ENCODE results near the gene NTN5. TPM values are rescaled to one million over a fixed set of nuclear protein-coding genes. Genes with fewer than 3 reads are reported as not detected.

Gene NTN5
- total RNA-seq, 8 experiments from 2014 or later: 0.16 to 1.3 (median 0.50) TPM; not detected in 1

GRCh38 chr19:48644839-48645619, 27.8 kb downstream of the NTN5 start:
- in situ Hi-C loops (cut with MboI; ENCODE audit: low pct_unique_long_range_greater_than_20kb in 2 of 9, low sequenced_read_pairs in 9 of 9, unreplicated experiment in 9 of 9): loop anchor here in 1 of 9 experiments (25.0 kb wide), 1 partner anchor 317 kb away; the partner anchor contains the start of genes BAX and FTL
- 0 to 20% (median 0%) methylated on average over 1 to 6 of the region's 25 CpGs; no CpG with 5 or more reads in 4 of the 10 experiments for WGBS, 10 experiments
- Histone ChIP-seq H3K4me1 (replicated peaks in 1 of 2) (peaks cover 4 to 5% of the 10 kb centered on the region in 2 donors), H3K27ac (peak overlapping the region; percentile 81 to 85), H3K4me3 (peak overlapping the region; percentile 42 to 54 (median 50))
- ATAC-seq (replicated peaks in 6 of 8): peak; percentile 38 to 69 (median 52)

GRCh38 chr19:48644355-48644754, 28.5 kb downstream of the NTN5 start:
- in situ Hi-C loops (cut with MboI; ENCODE audit: low pct_unique_long_range_greater_than_20kb in 2 of 9, low sequenced_read_pairs in 9 of 9, unreplicated experiment in 9 of 9): loop anchor here in 1 of 9 experiments (25.0 kb wide), 1 partner anchor 318 kb away; the partner anchor contains the start of genes BAX and FTL
- 60% methylated on average over 1 of the region's 4 CpGs; no CpG with 5 or more reads in 9 of the 10 experiments for WGBS, 10 experiments
- peak overlapping the region; percentile 42 to 54 (median 50) for H3K4me3 ChIP-seq
- H3K27ac ChIP-seq: no peak overlapping the region
- ATAC-seq (replicated peaks in 6 of 8): no peak
- H3K4me1 ChIP-seq (replicated peaks in 1 of 2): peaks cover 4 to 5% of the 10 kb centered on the region in 2 donors

- in situ Hi-C loops (cut with MboI; ENCODE audit: low pct_unique_long_range_greater_than_20kb in 2 of 9, low sequenced_read_pairs in 9 of 9, unreplicated experiment in 9 of 9): loop anchor here in 1 of 9 experiments (25.0 kb wide), 1 partner anchor 319 kb away; the partner anchor contains the start of genes BAX and FTL
- WGBS, 10 experiments: 50 to 100% (median 86%) methylated on average over 1 to 5 of the region's 5 CpGs; no CpG with 5 or more reads in 3 of the 10 experiments
- no peak for ATAC-seq (replicated peaks in 6 of 8)
- Histone ChIP-seq H3K4me3 (no peak overlapping the region), H3K4me1 (replicated peaks in 1 of 2) (peaks cover 10 to 11% of the 10 kb centered on the region in 2 donors), H3K27ac (no peak overlapping the region)
Observed at GRCh38 chr19:48642862-48643261, 30.0 kb downstream of the NTN5 start.

- WGBS, 10 experiments: 20 to 100% (median 96%) methylated on average over 1 to 2 of the region's 2 CpGs; no CpG with 5 or more reads in 5 of the 10 experiments
- in situ Hi-C loops (cut with MboI; ENCODE audit: low pct_unique_long_range_greater_than_20kb in 2 of 9, low sequenced_read_pairs in 9 of 9, unreplicated experiment in 9 of 9): loop anchor here in 1 of 9 experiments (25.0 kb wide), 1 partner anchor 320 kb away; the partner anchor contains the start of genes BAX and FTL
- Histone ChIP-seq H3K4me1 (replicated peaks in 1 of 2) (peaks cover 10 to 11% of the 10 kb centered on the region in 2 donors), H3K27ac (no peak overlapping the region), H3K4me3 (no peak overlapping the region)
- ATAC-seq (replicated peaks in 6 of 8): no peak
Observed at GRCh38 chr19:48641850-48642249, 31.0 kb downstream of the NTN5 start.

GRCh38 chr19:48639483-48640375, 33.1 kb downstream of the NTN5 start:
- Histone ChIP-seq H3K27ac (no peak overlapping the region), H3K4me1 (replicated peaks in 1 of 2) (peaks cover 14% of the 10 kb centered on the region in 2 donors), H3K4me3 (no peak overlapping the region)
- in situ Hi-C loops (cut with MboI; ENCODE audit: low pct_unique_long_range_greater_than_20kb in 2 of 9, low sequenced_read_pairs in 9 of 9, unreplicated experiment in 9 of 9): loop anchor here in 1 of 9 experiments (25.0 kb wide), 1 partner anchor 323 kb away; the partner anchor contains the start of genes BAX and FTL
- no peak for ATAC-seq (replicated peaks in 6 of 8)
- 42 to 100% (median 95%) methylated on average over 1 to 22 of the region's 33 CpGs; no CpG with 5 or more reads in 5 of the 10 experiments for WGBS, 10 experiments

GRCh38 chr19:48638831-48639381, 33.9 kb downstream of the NTN5 start:
- Histone ChIP-seq H3K4me1 (replicated peaks in 1 of 2) (peaks cover 15% of the 10 kb centered on the region in 2 donors), H3K4me3 (no peak overlapping the region), H3K27ac (peak overlapping the region; percentile 74 to 93)
- 60 to 100% (median 85%) methylated on average over 1 to 10 of the region's 16 CpGs; no CpG with 5 or more reads in 6 of the 10 experiments for WGBS, 10 experiments
- in situ Hi-C loops (cut with MboI; ENCODE audit: low pct_unique_long_range_greater_than_20kb in 2 of 9, low sequenced_read_pairs in 9 of 9, unreplicated experiment in 9 of 9): loop anchor here in 1 of 9 experiments (25.0 kb wide), 1 partner anchor 323 kb away; the partner anchor contains the start of genes BAX and FTL
- ATAC-seq (replicated peaks in 6 of 8): no peak

- Histone ChIP-seq H3K27ac (peak overlapping the region; percentile 93 to 95), H3K4me1 (replicated peaks in 1 of 2) (peaks cover 21 to 22% of the 10 kb centered on the region in 2 donors), H3K4me3 (peak overlapping the region; percentile 37 to 68 (median 59))
- ATAC-seq (replicated peaks in 6 of 8): peak; percentile 23 to 44 (median 32)
- WGBS, 10 experiments: 0 to 52% (median 0%) methylated on average over 1 to 10 of the region's 29 CpGs; no CpG with 5 or more reads in 5 of the 10 experiments
- in situ Hi-C loops (cut with MboI; ENCODE audit: low pct_unique_long_range_greater_than_20kb in 2 of 9, low sequenced_read_pairs in 9 of 9, unreplicated experiment in 9 of 9): loop anchor here in 1 of 9 experiments (25.0 kb wide), 1 partner anchor 324 kb away; the partner anchor contains the start of genes BAX and FTL
Observed at GRCh38 chr19:48637948-48638830, 34.6 kb downstream of the NTN5 start.

DNA sequence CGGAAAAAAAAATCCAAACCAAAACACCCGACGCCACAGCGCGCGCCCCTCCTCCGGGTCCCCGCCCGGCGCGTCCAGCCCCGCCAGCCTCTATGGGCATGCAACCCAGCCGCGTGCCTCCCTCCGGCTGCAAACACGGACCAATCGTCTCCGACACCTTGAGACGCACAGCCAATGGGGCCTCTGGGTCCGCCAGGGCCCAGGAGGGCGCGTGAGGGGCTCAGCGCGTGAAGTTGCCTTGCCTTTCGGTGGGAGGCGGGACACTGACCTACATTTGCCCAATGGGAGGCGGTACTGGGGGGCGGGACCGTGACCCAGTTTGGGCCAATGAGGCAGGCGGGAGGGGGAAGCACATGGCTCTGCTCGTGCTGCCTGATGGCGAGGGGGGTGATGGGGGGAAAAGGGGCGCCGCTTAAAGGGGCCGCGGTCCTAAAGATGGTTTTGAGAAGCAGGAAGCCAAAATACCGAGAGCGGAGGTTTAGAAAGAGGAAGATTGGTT, 35.3 kb downstream of the NTN5 start:
- ATAC-seq (replicated peaks in 6 of 8): peak; percentile 73 to 83 (median 79)
- H3K27ac ChIP-seq: peak overlapping the region; percentile 93 to 95
- 0% methylated on average over 2 to 8 of the region's 38 CpGs; no CpG with 5 or more reads in 8 of the 10 experiments for WGBS, 10 experiments
- in situ Hi-C loops (cut with MboI; ENCODE audit: low pct_unique_long_range_greater_than_20kb in 2 of 9, low sequenced_read_pairs in 9 of 9, unreplicated experiment in 9 of 9): loop anchor here in 1 of 9 experiments (25.0 kb wide), 1 partner anchor 325 kb away; the partner anchor contains the start of genes BAX and FTL
- peaks cover 21 to 23% of the 10 kb centered on the region in 2 donors for H3K4me1 ChIP-seq (replicated peaks in 1 of 2)
- H3K4me3 ChIP-seq: peak overlapping the region; percentile 45 to 68 (median 59)

DNA sequence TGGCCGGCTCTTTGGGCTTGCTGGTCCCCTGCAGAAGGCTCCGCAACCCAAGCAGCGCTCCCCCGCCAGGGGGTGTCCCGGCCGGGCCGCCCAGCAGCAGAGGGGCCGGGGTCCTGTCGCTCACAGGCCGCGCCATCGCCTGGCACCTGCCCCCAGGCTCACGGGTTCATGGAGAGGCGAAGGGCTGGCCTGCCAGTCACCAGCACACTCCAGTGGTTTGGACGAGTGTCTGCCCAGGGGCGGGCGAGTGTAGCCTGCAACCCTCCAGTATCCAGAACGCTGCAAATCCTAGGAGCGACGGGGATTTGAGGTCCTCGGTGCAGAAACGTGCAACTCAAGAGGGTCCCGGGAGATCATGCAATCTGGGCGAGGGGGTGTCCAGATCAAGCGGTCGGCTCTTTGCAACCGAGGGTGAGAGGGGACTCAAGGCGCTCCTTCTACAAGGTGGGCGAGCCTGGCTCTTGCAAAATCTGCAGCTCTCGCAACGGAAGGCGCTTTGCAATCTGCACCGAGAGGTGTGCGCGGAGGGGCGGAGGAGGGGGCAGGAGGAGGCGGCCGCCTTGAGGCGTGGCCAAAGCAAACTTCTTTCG, 35.9 kb downstream of the NTN5 start, which contains the start of gene DBP:
TSS of gene DBP (minus strand) at position 521 of the 590 bp plus-strand sequence. CDS start at position 136, 385 bp downstream.
- peaks cover 27 to 28% of the 10 kb centered on the region in 2 donors for H3K4me1 ChIP-seq (replicated peaks in 1 of 2)
- WGBS, 10 experiments: 0% methylated on average over 1 to 9 of the region's 40 CpGs; no CpG with 5 or more reads in 6 of the 10 experiments
- H3K27ac ChIP-seq: peak within 1 kb of the TSS; percentile 93 to 95
- peak; percentile 3 to 12 (median 5) for ATAC-seq (replicated peaks in 6 of 8)
- H3K4me3 ChIP-seq: peak within 1 kb of the TSS; percentile 45 to 68 (median 59)
- in situ Hi-C loops (cut with MboI; ENCODE audit: low pct_unique_long_range_greater_than_20kb in 2 of 9, low sequenced_read_pairs in 9 of 9, unreplicated experiment in 9 of 9): loop anchor here in 1 of 9 experiments (25.0 kb wide), 1 partner anchor 325 kb away; the partner anchor contains the start of genes BAX and FTL

DNA sequence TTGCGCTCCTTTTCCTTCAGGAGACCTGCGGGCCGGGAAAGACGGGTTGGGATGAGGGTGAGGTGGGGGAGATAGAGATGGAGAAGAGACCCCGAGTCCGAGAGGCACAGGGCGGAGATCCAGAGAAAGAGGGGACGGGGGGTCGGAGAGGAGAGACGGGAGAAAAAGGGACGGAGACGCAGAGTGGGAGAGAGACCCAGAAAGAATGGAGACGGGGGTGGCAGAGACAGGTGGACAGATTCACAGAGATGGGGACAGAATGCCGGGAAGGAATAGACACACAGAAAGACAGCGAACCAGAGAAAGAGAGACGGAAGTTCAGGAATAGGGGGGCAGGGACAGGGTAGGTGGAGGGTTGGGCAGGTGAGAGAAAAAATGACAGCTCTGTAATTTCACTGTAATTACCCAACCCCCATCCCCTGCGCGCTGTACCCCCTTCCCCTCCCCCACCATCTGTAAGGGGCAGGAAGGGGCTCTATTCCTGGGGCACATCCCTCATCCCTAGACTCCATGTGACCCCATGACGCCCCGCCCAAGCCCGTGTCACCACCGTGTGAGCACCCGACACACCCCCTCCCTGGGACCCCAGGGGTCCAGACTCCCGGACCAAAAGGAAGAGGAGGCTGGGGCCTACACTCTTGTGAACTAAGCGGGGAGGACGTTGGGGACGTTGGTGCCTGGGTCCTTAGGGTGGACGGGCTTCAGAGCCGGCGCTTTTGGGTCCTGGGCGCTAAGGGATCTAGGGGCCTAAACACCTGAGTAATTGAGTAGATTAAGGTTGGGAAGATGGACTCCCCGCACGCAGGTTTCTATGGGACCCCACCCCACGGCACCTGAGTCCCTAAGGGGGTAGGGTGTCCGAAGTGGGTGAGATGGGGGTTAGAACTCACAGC, 36.6 kb downstream of the NTN5 start:
- Histone ChIP-seq H3K27ac (peak overlapping the region; percentile 52 to 64), H3K4me1 (replicated peaks in 1 of 2) (peaks cover 34 to 35% of the 10 kb centered on the region in 2 donors)

More for the DNA sequence above, 36.6 kb downstream of the NTN5 start:
- H3K4me3 ChIP-seq: peak overlapping the region; percentile 45 to 68 (median 59)
- peak in 1 of 8 experiments; percentile 2 for ATAC-seq (replicated peaks in 6 of 8)
- WGBS, 10 experiments: 0 to 23% (median 5%) methylated on average over 1 to 11 of the region's 35 CpGs; no CpG with 5 or more reads in 1 of the 10 experiments
- in situ Hi-C loops (cut with MboI; ENCODE audit: low pct_unique_long_range_greater_than_20kb in 2 of 9, low sequenced_read_pairs in 9 of 9, unreplicated experiment in 9 of 9): loop anchor here in 1 of 9 experiments (25.0 kb wide), 1 partner anchor 326 kb away; the partner anchor contains the start of genes BAX and FTL
